Fibroblast of lung (primary cell): ENCODE measurements around the gene SPRY2. TPM values are rescaled to one million over a fixed set of nuclear protein-coding genes. Genes with fewer than 3 reads are reported as not detected.

Experiments used
- DNase-seq, 2 donors: peaks; one replicate each; pipeline versions ENCODE4 v3.0.0 to v3.0.0-alpha.2; 2010; ENCODE audit warnings: low read depth in 2 of 2
- H2AFZ ChIP-seq: 2 replicates; pipeline ENCODE4 v1.5.1; 2012; ENCODE audit warnings: low read length, control low read depth, inconsistent platforms
- H3K27ac ChIP-seq: 2 replicates; pipeline ENCODE4 v1.5.1; 2011; ENCODE audit warnings: low read length, control low read depth; ENCODE audit not compliant: insufficient read depth
- H3K27me3 ChIP-seq: 2 replicates; pipeline ENCODE4 v1.5.1; 2011; ENCODE audit warnings: mild to moderate bottlenecking, low read length; ENCODE audit not compliant: control insufficient read depth, insufficient read depth
- H3K36me3 ChIP-seq: 2 replicates; pipeline ENCODE4 v1.5.1; 2011; ENCODE audit warnings: low read length; ENCODE audit not compliant: control insufficient read depth, insufficient read depth
- H3K4me1 ChIP-seq: 2 replicates; pipeline ENCODE4 v1.5.1; 2011; ENCODE audit warnings: low read length; ENCODE audit not compliant: control insufficient read depth, insufficient read depth; ENCODE audit errors: extremely low read depth
- H3K4me2 ChIP-seq: 2 replicates; pipeline ENCODE4 v1.5.1; 2011; ENCODE audit warnings: low read length, control low read depth; ENCODE audit not compliant: insufficient read depth; ENCODE audit errors: extremely low read depth
- H3K4me3 ChIP-seq, 4 experiments: fragments of 200-600 bp in 1 of 4; sonication (generic) in 1 of 4; replicated peaks in 1 of 4; 2 replicates each; pipeline ENCODE4 v1.5.1; 2011 to 2016; ENCODE audit warnings: low read length in 4 of 4, low read depth in 3 of 4, mild to moderate bottlenecking in 3 of 4, control low read depth in 2 of 4, inconsistent platforms in 1 of 4, mixed read lengths in 1 of 4; ENCODE audit not compliant: insufficient read depth in 1 of 4; ENCODE audit errors: control extremely low read depth in 1 of 4
- H3K79me2 ChIP-seq: 2 replicates; pipeline ENCODE4 v1.5.1; 2012; ENCODE audit warnings: mild to moderate bottlenecking, low read length, inconsistent platforms; ENCODE audit not compliant: control insufficient read depth, insufficient read depth
- H3K9ac ChIP-seq: 2 replicates; pipeline ENCODE4 v1.5.1; 2011; ENCODE audit warnings: mild to moderate bottlenecking, low read length, control low read depth; ENCODE audit not compliant: insufficient read depth
- H3K9me3 ChIP-seq: 2 replicates; pipeline ENCODE4 v1.5.1; 2012; ENCODE audit warnings: low read depth, low read length; ENCODE audit not compliant: control insufficient read depth, insufficient read depth
- H4K20me1 ChIP-seq: 2 replicates; pipeline ENCODE4 v1.5.1; 2011; ENCODE audit warnings: low read length; ENCODE audit not compliant: control insufficient read depth, insufficient read depth; ENCODE audit errors: extremely low read depth
- CTCF ChIP-seq, 2 donors: IDR thresholded peaks in 1 of 2; conservative IDR thresholded peaks in 1 of 2; 1 replicate in 1 of 2; 2 replicates in 1 of 2; pipeline ENCODE4 v1.5.1; 2011 to 2012; ENCODE audit warnings: low read length in 2 of 2, control low read depth in 1 of 2, inconsistent platforms in 1 of 2, low read depth in 1 of 2, mild to moderate bottlenecking in 1 of 2
- EZH2 ChIP-seq: IDR thresholded peaks from 2 replicates; pipeline ENCODE4 v1.5.1; 2012; ENCODE audit warnings: low read length, control low read depth, mild to moderate bottlenecking; ENCODE audit errors: missing control alignments
- polyA plus RNA-seq, 2 donors: library from polyadenylated mRNA; depleted of rRNA in 1 of 2; stranded (reverse) in 1 of 2; unstranded in 1 of 2; fragments of >200 nt; gene quantifications; 2 replicates each; pipeline ENCODE4 v1.2.1, GENCODE V29; 2011 to 2012; ENCODE audit warnings: missing spikeins in 1 of 2
- total RNA-seq: library from RNA; depleted of rRNA; stranded (reverse); fragments of >200 nt; gene quantifications from 2 replicates; pipeline ENCODE4 v1.2.1, GENCODE V29; 2014

The SPRY2 gene
- total and polyA plus RNA-seq, 2 donors (not counting 1 experiment from before 2014, with no cell fraction given) = 13.0 to 16.2 TPM

- Histone ChIP-seq H3K79me2 (peaks cover 30% of the 10 kb centered on the region), H3K4me1 (peaks cover 2% of the 10 kb centered on the region), H3K27me3 (no peaks in the 10 kb centered on the region), H3K9me3 (no peaks in the 10 kb centered on the region), H3K27ac (peak overlapping the region; percentile 85), H4K20me1 (no peaks in the 10 kb centered on the region), H3K4me2 (peak overlapping the region; percentile 97), H2AFZ (peak overlapping the region; percentile 88), H3K36me3 (no peaks in the 10 kb centered on the region), H3K9ac (peak overlapping the region; percentile 63), H3K4me3 (peak overlapping the region; percentile 47 to 92 (median 64))
- DNase-seq = peak; percentile 64 to 77
- TF ChIP-seq CTCF (conservative IDR thresholded peaks at IDR 0.05 in 1 of 2, IDR thresholded peaks at IDR 0.05 in 1 of 2; ENCODE audit: low read depth in 1 of 2, low read length in 2 of 2) = peak; percentile 77 to 82
- TF ChIP-seq EZH2 = no peak
Observed at GRCh38 chr13:80342471-80343371, 1.8 kb upstream of the SPRY2 start.

- H2AFZ ChIP-seq = peak overlapping the region; percentile 51
- H3K36me3 ChIP-seq = peaks cover 6% of the 10 kb centered on the region
- DNase-seq = peak; percentile 62 to 68
- peak overlapping the region; percentile 47 to 92 (median 83) for H3K4me3 ChIP-seq
- H3K9ac ChIP-seq = no peak overlapping the region
- no peaks in the 10 kb centered on the region for H3K27me3 ChIP-seq
- H4K20me1 ChIP-seq = no peaks in the 10 kb centered on the region
- no peaks in the 10 kb centered on the region for H3K9me3 ChIP-seq
- H3K79me2 ChIP-seq = peaks cover 39% of the 10 kb centered on the region
- H3K4me1 ChIP-seq = peaks cover 4% of the 10 kb centered on the region
- H3K27ac ChIP-seq = peak overlapping the region; percentile 85
- TF ChIP-seq EZH2 (no peak), CTCF (conservative IDR thresholded peaks at IDR 0.05 in 1 of 2, IDR thresholded peaks at IDR 0.05 in 1 of 2; ENCODE audit: low read depth in 1 of 2, low read length in 2 of 2) (no peak)
- H3K4me2 ChIP-seq = peak overlapping the region; percentile 97
Observed at GRCh38 chr13:80341756-80342370, 937 bp upstream of the SPRY2 start.

- Histone ChIP-seq H2AFZ (no peak overlapping the region), H3K4me2 (no peak overlapping the region), H3K9ac (peak overlapping the region; percentile 82), H3K9me3 (no peaks in the 10 kb centered on the region), H4K20me1 (no peaks in the 10 kb centered on the region), H3K27ac (peak overlapping the region; percentile 85), H3K4me3 (peak overlapping the region; percentile 91 to 98 (median 92)), H3K79me2 (peaks cover 51% of the 10 kb centered on the region), H3K4me1 (peaks cover 4% of the 10 kb centered on the region), H3K36me3 (peaks cover 9% of the 10 kb centered on the region), H3K27me3 (no peaks in the 10 kb centered on the region)
- TF ChIP-seq CTCF (conservative IDR thresholded peaks at IDR 0.05 in 1 of 2, IDR thresholded peaks at IDR 0.05 in 1 of 2; ENCODE audit: low read depth in 1 of 2, low read length in 2 of 2) = no peak
- TF ChIP-seq EZH2 = no peak
- DNase-seq = peak; percentile 72 to 76
Observed at GRCh38 chr13:80340651-80341100, 250 bp downstream of the SPRY2 start.
